PC-3 (cell line): ENCODE measurements around the gene ROBO3. TPM values are rescaled to one million over a fixed set of nuclear protein-coding genes. Genes with fewer than 3 reads are reported as not detected.
A peak's percentile ranks its signal among the peaks of the same experiment; 100 is the strongest.

Experiments
- ATAC-seq: fragments of 200-7000 bp; cut with Tn5 transposase; 2 replicates; pipeline ENCODE4 v1.9.1; 2020; ENCODE audit warnings: mild to moderate bottlenecking, moderate library complexity
- BruUV-seq: library from RNA; stranded (reverse); fragments of 400-500 nt; replicated peaks from 2 replicates; lab custom pipeline; 2021; lab: Mats Ljungman, UMichigan
- CTCF ChIA-PET: fragments of 300-600 bp; sonication (Branson Sonifier 250); formaldehyde crosslinking; loops from one replicate; lab custom pipeline; 2022; ENCODE audit warnings: antibody characterized with exemption; lab: Charles Lee
- POLR2A ChIA-PET: fragments of 300-600 bp; sonication (Branson Sonifier 250); formaldehyde crosslinking; loops from one replicate; lab custom pipeline; 2022; ENCODE audit warnings: antibody characterized with exemption; ENCODE audit not compliant: unreplicated experiment; lab: Charles Lee
- DNase-seq: peaks from one replicate; pipeline ENCODE4 v3.0.0-alpha.2; 2015
- H2AFZ ChIP-seq: fragments of 300-600 bp; sonication (generic); 2 replicates; pipeline ENCODE4 v1.6.0; 2016; ENCODE audit warnings: antibody characterized with exemption, low read length
- H3F3A ChIP-seq: fragments of 300-600 bp; sonication (generic); one replicate; pipeline ENCODE4 v1.6.0; 2017; ENCODE audit warnings: antibody characterized with exemption, low read length, control low read depth, mild to moderate bottlenecking; ENCODE audit not compliant: unreplicated experiment
- H3K27ac ChIP-seq: fragments of 300-600 bp; sonication (generic); 2 replicates; pipeline ENCODE4 v1.5.1; 2016; ENCODE audit warnings: mild to moderate bottlenecking, low read length
- H3K27me3 ChIP-seq: fragments of 300-600 bp; sonication (generic); 2 replicates; pipeline ENCODE4 v1.6.1; 2016; ENCODE audit warnings: low read length, mixed read lengths
- H3K36me3 ChIP-seq: fragments of 300-600 bp; sonication (generic); 2 replicates; pipeline ENCODE4 v1.6.1; 2016; ENCODE audit warnings: low read depth, mixed run types, low read length, mixed read lengths
- H3K4me1 ChIP-seq: fragments of 300-600 bp; sonication (generic); 2 replicates; pipeline ENCODE4 v1.5.1; 2016; ENCODE audit warnings: low read length; ENCODE audit not compliant: insufficient read depth
- H3K4me2 ChIP-seq: fragments of 300-600 bp; sonication (generic); 2 replicates; pipeline ENCODE4 v1.6.0; 2016; ENCODE audit warnings: low read length
- H3K4me3 ChIP-seq: fragments of 300-600 bp; sonication (generic); 2 replicates; pipeline ENCODE4 v1.5.1; 2016; ENCODE audit warnings: mild to moderate bottlenecking, low read length, mixed read lengths
- H3K79me2 ChIP-seq: fragments of 300-600 bp; sonication (generic); 2 replicates; pipeline ENCODE4 v1.6.1; 2017; ENCODE audit warnings: low read length, mixed read lengths
- H3K9ac ChIP-seq: fragments of 300-600 bp; sonication (generic); 2 replicates; pipeline ENCODE4 v1.6.0; 2016; ENCODE audit warnings: mild to moderate bottlenecking, low read length
- H3K9me2 ChIP-seq: fragments of 300-600 bp; sonication (generic); replicated peaks from 2 replicates; pipeline ENCODE4 v1.6.1; 2016; ENCODE audit warnings: mixed run types, low read length, mixed read lengths
- H3K9me3 ChIP-seq: fragments of 300-600 bp; sonication (generic); 2 replicates; pipeline ENCODE4 v1.6.1; 2016; ENCODE audit warnings: low read length, mixed read lengths
- H4K20me1 ChIP-seq: fragments of 300-600 bp; sonication (generic); 2 replicates; pipeline ENCODE4 v1.6.1; 2016; ENCODE audit warnings: low read length, mixed read lengths
- CTCF ChIP-seq: fragments of 300-600 bp; sonication (generic); conservative IDR thresholded peaks from 2 replicates; pipeline ENCODE4 v1.5.1; 2017; ENCODE audit warnings: antibody characterized with exemption, low read depth, mild to moderate bottlenecking, low read length
- EZH2 ChIP-seq: fragments of 300-600 bp; sonication (generic); IDR thresholded peaks from one replicate; pipeline ENCODE4 v1.6.1; 2017; ENCODE audit warnings: antibody characterized with exemption, mild to moderate bottlenecking, low read length; ENCODE audit not compliant: unreplicated experiment
- EZH2phosphoT487 ChIP-seq: fragments of 300-600 bp; sonication (generic); IDR thresholded peaks from 2 replicates; pipeline ENCODE4 v1.6.1; 2018; ENCODE audit warnings: mild to moderate bottlenecking, antibody characterized with exemption, low read length, borderline replicate concordance
- intact Hi-C: fragments of 100-400 bp; cut with micrococcal nuclease; formaldehyde crosslinking; loops from 2 replicates; pipeline ENCODE4 v1.9.0; 2023
- total RNA-seq: library from RNA; depleted of rRNA; stranded (reverse); fragments of >200 nt; gene quantifications from 2 replicates; pipeline ENCODE4 v1.2.3, GENCODE V29; 2014

Gene ROBO3
- total RNA-seq, 1 experiment from 2014 or later: 18.5 TPM

DNA sequence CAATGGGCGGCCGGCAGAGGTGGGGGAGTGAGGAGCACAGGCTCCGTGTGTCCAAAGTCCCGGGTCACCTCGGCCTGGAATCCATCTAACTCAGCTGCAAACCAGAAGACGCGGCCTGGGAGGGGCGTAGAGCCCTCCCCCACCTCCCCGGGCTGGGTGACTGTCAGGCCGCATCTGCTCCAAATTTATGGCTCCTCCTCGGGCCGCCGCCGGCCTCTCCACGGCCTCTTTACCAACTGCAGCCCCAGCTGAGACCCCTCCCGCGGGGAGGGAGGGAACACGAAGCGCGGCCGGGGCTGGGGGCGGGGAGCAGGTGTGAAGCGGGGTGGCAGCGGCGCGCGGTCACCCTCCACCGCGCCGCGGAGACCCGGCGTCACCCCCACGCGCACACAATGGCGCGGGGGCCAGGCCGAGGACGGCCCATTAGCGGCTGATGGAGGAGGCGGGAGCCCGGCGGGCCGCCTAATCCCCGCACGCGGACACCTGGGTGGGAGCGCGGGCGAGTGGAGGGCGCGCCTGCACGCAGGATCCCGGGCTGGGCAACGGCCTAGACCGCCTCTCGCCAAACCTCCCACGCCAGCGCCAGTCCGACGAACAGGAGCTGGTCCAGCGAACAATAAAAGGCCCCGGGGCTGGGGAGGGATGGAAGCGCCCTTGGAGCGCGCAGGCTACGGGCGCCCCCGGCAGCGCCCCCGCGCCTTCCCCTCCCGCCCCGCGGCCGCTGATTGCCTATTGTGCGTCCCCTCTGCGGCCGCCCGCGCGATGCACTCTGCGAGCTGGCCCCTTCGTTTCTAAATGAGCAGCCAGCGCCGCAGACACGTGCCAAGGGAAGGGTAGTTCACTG is 25.9 kb upstream of the ROBO3 start:
- DNase-seq (no peak), ATAC-seq (no peak; the same call in 1 of the 2 replicates)
- Histone ChIP-seq H3K27ac (no peak overlapping the region), H3K4me2 (peak overlapping the region; percentile 87), H3K9me2 (no peaks in the 10 kb centered on the region), H3K4me1 (peaks cover 42% of the 10 kb centered on the region), H4K20me1 (no peaks in the 10 kb centered on the region), H3K79me2 (no peaks in the 10 kb centered on the region), H3K4me3 (peak overlapping the region; percentile 65), H3F3A (no peaks in the 10 kb centered on the region), H3K9me3 (no peaks in the 10 kb centered on the region), H3K36me3 (no peaks in the 10 kb centered on the region), H3K27me3 (peaks cover 55% of the 10 kb centered on the region), H3K9ac (no peak overlapping the region), H2AFZ (peak overlapping the region; percentile 83)
- no TSS peak for BruUV-seq
- ChIA-PET CTCF (no interaction called here), POLR2A (no interaction called here)
- TF ChIP-seq EZH2phosphoT487: peak; percentile 50; the same call in 1 of the 2 replicates
- peak; percentile 89 for TF ChIP-seq EZH2
- TF ChIP-seq CTCF: no peak
- intact Hi-C loops: no loop called here

DNA sequence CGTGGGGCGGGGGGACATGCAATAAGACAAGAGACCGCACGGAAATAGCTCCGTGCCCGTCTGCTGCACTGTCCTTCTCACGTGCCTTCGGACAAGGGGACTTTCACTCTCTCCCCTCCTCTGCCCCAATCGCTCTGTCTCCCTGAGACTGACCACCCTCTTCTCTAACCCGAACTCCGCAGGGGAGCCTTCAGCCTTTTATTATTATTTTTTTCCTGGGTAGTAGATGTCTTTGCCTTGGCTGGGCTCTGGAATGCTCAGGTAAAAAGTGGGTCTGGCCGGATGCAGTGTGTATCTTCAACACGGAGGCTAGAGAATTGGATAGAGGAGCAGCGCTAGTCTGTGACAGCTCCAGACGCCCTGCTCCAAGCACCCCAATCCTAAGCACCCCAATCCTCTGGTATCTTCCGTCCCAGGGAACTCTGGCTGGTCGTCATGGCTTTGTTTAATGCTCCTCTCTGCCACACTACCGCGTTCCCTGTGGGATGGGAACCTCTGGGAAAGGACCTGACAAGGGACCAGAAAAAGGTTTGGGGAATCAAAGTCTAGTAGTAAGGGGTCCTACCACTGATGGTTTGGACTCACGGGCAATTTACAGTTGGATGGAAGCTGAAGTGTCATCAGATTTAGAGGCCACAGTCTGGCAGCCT is 25.1 kb upstream of the ROBO3 start:
- Histone ChIP-seq H3K79me2 (no peaks in the 10 kb centered on the region), H2AFZ (peak overlapping the region; percentile 83), H4K20me1 (no peaks in the 10 kb centered on the region), H3K4me2 (peak overlapping the region; percentile 87), H3K9ac (no peak overlapping the region), H3K4me3 (peak overlapping the region; percentile 65), H3K36me3 (no peaks in the 10 kb centered on the region), H3F3A (no peaks in the 10 kb centered on the region), H3K9me3 (no peaks in the 10 kb centered on the region), H3K9me2 (no peaks in the 10 kb centered on the region), H3K4me1 (peaks cover 35% of the 10 kb centered on the region), H3K27me3 (peaks cover 62% of the 10 kb centered on the region), H3K27ac (no peak overlapping the region)
- ATAC-seq: no peak
- BruUV-seq: no TSS peak
- TF ChIP-seq CTCF: no peak
- no peak for TF ChIP-seq EZH2phosphoT487
- TF ChIP-seq EZH2: no peak
- POLR2A ChIA-PET: no interaction called here
- intact Hi-C loops: no loop called here
- DNase-seq: no peak
- CTCF ChIA-PET: no interaction called here

GRCh38 chr11:124840666-124841065 is 24.6 kb upstream of the ROBO3 start:
- Histone ChIP-seq H3K4me1 (peaks cover 30% of the 10 kb centered on the region), H3K4me3 (no peak overlapping the region), H3K27me3 (peaks cover 68% of the 10 kb centered on the region), H3K9me2 (no peaks in the 10 kb centered on the region), H3K9ac (no peak overlapping the region), H3K9me3 (no peaks in the 10 kb centered on the region), H3K4me2 (no peak overlapping the region), H3F3A (no peaks in the 10 kb centered on the region), H2AFZ (no peak overlapping the region), H3K27ac (no peak overlapping the region), H4K20me1 (no peaks in the 10 kb centered on the region), H3K36me3 (no peaks in the 10 kb centered on the region), H3K79me2 (no peaks in the 10 kb centered on the region)
- intact Hi-C loops: loop anchor here (1.0 kb wide), 1 partner anchor 26 kb away; no protein-coding TSS in a partner anchor
- no peak for DNase-seq
- no peak for ATAC-seq
- CTCF ChIA-PET: no interaction called here
- no peak for TF ChIP-seq CTCF
- no peak for TF ChIP-seq EZH2phosphoT487
- TF ChIP-seq EZH2: no peak
- no TSS peak for BruUV-seq
- POLR2A ChIA-PET: no interaction called here
